ENCODE measurements around the gene VCY1B.
"Not testable (repeated sequence)": the region's sequence is repeated elsewhere in the genome, so short reads cannot be mapped to it uniquely, and the experiment has no call there.

Gene VCY1B

GRCh38 chrY:14055927-14056326 lies at the start of gene VCY1B:
Gene VCY1B, plus strand, starts transcription at chrY:14056227. Its CDS starts 63 bp downstream, at chrY:14056290.
- H3K27ac ChIP-seq, H3K4me3 ChIP-seq: not testable (repeated sequence)

GRCh38 chrY:14011916-14012315 lies 44.1 kb upstream of the VCY1B start:
- not testable (repeated sequence) for H3K4me3 ChIP-seq, H3K27ac ChIP-seq

DNA sequence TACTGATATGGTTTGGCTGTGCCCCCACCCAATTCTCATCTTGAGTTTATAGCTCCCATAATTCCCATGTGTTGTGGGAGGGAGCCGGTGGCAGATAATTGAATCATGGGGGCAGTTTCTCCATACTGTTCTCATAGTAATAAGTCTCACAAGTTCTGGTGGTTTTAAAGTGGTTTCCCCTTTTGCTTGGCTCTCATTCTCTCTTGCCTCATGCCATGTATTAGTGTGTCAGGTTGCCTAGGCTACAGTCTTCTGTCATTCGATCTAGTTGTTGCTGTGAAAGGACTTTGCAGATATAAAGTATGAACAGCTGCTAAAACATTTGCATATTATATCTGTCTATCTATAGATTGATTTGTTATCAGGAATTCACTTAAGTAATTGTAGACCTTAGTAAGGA lies 25.6 kb upstream of the VCY1B start:
- not testable (repeated sequence) for H3K27ac ChIP-seq, H3K4me3 ChIP-seq

GRCh38 chrY:14085877-14086276 lies 29.9 kb downstream of the VCY1B start:
- H3K27ac ChIP-seq: no peak overlapping the region
- no peak overlapping the region for H3K4me3 ChIP-seq

Measured in skin epidermis (tissue), 12 donors.